Large intestine (tissue), 3 donors: ENCODE data around the gene NPY4R. TPM values are rescaled to one million over a fixed set of nuclear protein-coding genes. Genes with fewer than 3 reads are reported as not detected.
"Not testable (repeated sequence)": the region's sequence is repeated elsewhere in the genome, so short reads cannot be mapped to it uniquely, and the experiment has no call there.

Experiments
- DNase-seq, 2 donors: peaks; one replicate each; pipeline versions ENCODE4 v3.0.0 to v3.0.0-alpha.2; 2013
- H3K27ac ChIP-seq: one replicate; pipeline ENCODE4 v1.5.1; 2013; ENCODE audit warnings: low read length
- H3K27me3 ChIP-seq: 2 replicates; pipeline ENCODE4 v1.6.1; 2013; ENCODE audit warnings: low read length; ENCODE audit not compliant: control insufficient read depth, insufficient read depth
- H3K36me3 ChIP-seq: 2 replicates; pipeline ENCODE4 v1.6.1; 2013; ENCODE audit warnings: low read length; ENCODE audit not compliant: control insufficient read depth, insufficient read depth
- H3K4me1 ChIP-seq: one replicate; pipeline ENCODE4 v1.6.1; 2013; ENCODE audit warnings: low read length; ENCODE audit not compliant: control insufficient read depth, insufficient read depth
- H3K4me3 ChIP-seq: one replicate; pipeline ENCODE4 v1.5.1; 2013; ENCODE audit warnings: low read length
- H3K9me3 ChIP-seq: one replicate; pipeline ENCODE4 v1.6.1; 2013; ENCODE audit warnings: mild to moderate bottlenecking, low read depth, low read length, moderate library complexity; ENCODE audit not compliant: control insufficient read depth
- WGBS: methylation state at CpG from one replicate; pipeline ENCODE4 v1.1.5; 2013; ENCODE audit warnings: low lambda C conversion rate; ENCODE audit not compliant: insufficient coverage; 5-methylcytosine and 5-hydroxymethylcytosine counted together
- polyA plus RNA-seq: library from polyadenylated mRNA; unstranded; fragments of 120-200 nt; gene quantifications from one replicate; pipeline ENCODE4 v1.2.1, GENCODE V29; 2013

Gene NPY4R
- polyA plus RNA-seq, 1 donor = 1.8 TPM

DNA sequence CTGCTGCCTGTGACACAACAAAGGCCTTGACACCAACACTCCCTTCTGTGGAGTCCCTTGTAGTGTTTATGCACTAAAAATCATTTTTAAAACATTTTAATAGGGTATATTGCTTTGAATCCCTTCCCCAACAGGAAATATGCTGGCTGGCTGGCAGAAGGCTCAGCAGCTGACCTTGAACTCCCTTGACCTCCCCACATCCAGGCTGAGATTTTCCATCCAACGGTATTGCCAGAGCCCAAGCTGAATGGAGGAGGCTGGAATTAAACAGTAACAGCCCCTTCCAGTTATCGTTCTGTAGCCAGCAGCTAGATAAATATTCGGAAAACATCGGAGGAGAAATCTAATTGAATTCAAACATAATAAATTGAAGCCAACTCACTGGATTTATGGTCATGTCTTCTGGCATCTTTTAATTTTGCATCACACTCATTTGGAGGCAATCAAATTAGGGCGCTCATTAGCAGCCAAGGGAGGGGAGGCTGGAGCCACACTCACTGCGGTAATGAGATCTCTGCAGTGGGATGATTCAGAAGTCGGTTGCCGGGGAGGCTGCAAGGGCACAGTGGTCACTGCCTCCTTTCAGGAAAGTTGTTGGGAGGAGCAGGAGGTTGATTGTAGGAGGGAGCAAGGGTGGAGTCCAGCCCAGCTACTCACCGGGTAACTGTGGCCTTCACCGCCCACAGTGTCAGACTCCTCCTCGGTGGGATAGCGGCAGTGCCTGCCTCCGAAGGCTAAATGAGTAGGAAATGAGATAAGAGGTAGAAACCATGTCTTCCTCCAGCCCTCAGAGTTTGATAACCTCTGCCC lies 46.0 kb downstream of the NPY4R start:
- H3K4me3 ChIP-seq, H3K27me3 ChIP-seq, H3K9me3 ChIP-seq, DNase-seq, H3K27ac ChIP-seq, H3K36me3 ChIP-seq, H3K4me1 ChIP-seq: not testable (repeated sequence)
- no CpG with 5 or more reads among the region's 13 CpGs for WGBS

DNA sequence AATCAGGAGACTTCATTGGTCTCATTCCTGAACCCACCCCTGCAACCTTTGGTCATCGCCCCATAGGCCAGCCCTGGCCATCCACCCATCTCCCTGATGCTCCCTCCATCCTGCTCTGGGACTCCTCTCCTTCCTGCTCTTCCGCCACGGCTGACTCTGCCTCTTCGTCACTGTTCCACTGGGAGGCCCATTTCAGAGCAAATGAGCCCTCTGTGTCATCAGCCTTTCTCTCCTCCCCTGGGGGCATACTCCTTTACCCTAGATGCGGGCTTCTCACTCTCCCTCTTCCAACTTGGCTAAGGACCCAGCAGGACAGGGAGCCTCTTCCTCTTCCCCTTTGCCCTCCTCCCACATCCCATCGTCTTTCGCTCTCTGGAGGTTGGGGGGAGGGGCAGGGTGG lies 47.5 kb downstream of the NPY4R start:
- not testable (repeated sequence) for H3K27ac ChIP-seq, H3K27me3 ChIP-seq, H3K4me1 ChIP-seq, H3K9me3 ChIP-seq, H3K4me3 ChIP-seq, H3K36me3 ChIP-seq, DNase-seq
- WGBS = no CpG with 5 or more reads among the region's 7 CpGs

DNA sequence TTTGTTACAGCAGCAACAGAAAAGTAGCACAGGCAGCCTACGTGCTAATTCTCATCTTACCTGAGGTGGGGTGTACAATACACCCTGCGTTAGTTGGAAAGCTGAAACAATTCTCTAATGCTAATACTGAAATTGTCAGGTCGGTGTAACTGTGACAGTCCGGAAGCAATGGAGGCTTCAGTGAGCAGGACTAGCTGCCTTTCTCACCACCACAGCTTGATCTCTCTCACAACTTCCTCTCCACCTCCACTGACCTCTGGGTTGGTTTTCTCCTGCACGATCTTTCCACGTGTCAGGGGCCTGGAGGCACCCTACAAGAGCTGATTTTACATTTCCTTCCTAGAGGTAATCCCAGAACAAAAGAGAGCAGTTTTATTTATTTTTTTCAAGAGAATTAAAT lies 50.5 kb downstream of the NPY4R start:
- DNase-seq, H3K27me3 ChIP-seq, H3K4me1 ChIP-seq, H3K4me3 ChIP-seq, H3K9me3 ChIP-seq, H3K27ac ChIP-seq, H3K36me3 ChIP-seq: not testable (repeated sequence)
- WGBS = no CpG with 5 or more reads among the region's 6 CpGs

DNA sequence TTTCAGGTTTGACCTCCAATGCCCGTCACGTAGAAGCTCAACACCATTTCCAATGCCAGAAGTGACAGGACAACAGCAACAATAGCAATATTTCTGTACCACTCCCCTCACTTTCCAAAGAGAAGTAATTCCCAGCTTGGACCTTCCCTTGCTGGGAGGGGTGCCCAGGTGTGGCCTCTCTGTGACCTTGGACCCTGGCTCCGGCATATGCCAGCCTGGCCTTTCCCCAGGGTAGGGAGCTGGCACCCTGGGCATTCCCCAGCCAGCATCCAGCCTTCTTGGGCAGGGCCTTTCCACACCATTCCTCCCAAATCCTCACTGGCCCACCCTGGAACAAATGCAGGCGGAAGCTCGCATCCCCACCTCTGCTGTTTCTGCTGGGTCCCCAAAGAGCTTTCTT lies 53.1 kb downstream of the NPY4R start:
- no CpG with 5 or more reads among the region's 5 CpGs for WGBS
- not testable (repeated sequence) for H3K27ac ChIP-seq, H3K4me3 ChIP-seq, DNase-seq, H3K36me3 ChIP-seq, H3K9me3 ChIP-seq, H3K4me1 ChIP-seq, H3K27me3 ChIP-seq

DNA sequence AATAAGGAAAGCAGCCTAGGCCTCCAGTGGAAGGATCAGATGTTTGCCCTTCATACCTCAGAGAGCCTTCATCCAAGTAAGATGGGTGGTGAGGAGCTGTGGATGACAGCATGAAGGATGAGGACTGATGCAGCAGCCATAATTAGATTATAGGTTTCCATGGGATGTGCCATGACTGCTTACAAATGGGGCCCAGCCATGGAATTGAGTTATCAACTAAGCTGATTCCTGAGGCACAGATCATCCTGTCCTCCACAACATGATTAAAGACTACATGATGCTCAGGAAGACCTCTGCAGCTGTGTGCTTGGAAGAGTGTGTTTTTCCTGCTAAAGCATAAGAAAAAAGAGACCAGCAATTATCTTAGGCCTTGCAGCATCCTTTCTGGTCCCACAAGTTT lies 54.6 kb downstream of the NPY4R start:
- H3K27me3 ChIP-seq, DNase-seq, H3K4me3 ChIP-seq, H3K27ac ChIP-seq, H3K9me3 ChIP-seq, H3K36me3 ChIP-seq, H3K4me1 ChIP-seq: not testable (repeated sequence)

Other genes starting within 250 kb of the NPY4R start
- gene ANTXRL, start 179.0 kb downstream of the NPY4R start, polyA plus RNA-seq = not detected
- 7.9 TPM for gene ANXA8L1, start 90.2 kb downstream of the NPY4R start, polyA plus RNA-seq
- 10.3 TPM for gene GPRIN2, start 90.7 kb upstream of the NPY4R start, polyA plus RNA-seq
- gene SYT15, start 113.2 kb upstream of the NPY4R start, polyA plus RNA-seq = 2.5 TPM